ENCODE measurements around the gene THADA.

DNA sequence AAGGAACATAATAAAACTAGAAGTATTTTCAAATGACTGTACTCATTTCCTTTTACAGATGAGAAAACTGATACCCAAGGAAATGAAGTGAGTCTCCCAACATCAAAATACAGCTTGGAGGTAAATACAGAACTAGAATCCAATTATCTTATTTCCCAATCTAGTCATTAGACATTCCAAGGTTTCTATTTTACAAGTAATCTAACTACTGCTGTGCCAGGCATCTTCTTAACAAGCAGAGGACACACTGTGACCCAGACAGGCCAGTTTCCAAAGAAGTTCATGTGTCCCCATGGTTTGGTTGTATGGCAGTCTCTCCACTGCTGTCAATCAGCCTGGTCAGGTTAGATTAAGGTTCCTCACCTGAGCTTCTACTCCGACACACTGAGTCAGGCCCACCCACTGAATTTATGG lies 143.5 kb downstream of the THADA start:
- TF ChIP-seq, protein P1, sequence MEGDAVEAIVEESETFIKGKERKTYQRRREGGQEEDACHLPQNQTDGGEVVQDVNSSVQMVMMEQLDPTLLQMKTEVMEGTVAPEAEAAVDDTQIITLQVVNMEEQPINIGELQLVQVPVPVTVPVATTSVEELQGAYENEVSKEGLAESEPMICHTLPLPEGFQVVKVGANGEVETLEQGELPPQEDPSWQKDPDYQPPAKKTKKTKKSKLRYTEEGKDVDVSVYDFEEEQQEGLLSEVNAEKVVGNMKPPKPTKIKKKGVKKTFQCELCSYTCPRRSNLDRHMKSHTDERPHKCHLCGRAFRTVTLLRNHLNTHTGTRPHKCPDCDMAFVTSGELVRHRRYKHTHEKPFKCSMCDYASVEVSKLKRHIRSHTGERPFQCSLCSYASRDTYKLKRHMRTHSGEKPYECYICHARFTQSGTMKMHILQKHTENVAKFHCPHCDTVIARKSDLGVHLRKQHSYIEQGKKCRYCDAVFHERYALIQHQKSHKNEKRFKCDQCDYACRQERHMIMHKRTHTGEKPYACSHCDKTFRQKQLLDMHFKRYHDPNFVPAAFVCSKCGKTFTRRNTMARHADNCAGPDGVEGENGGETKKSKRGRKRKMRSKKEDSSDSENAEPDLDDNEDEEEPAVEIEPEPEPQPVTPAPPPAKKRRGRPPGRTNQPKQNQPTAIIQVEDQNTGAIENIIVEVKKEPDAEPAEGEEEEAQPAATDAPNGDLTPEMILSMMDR (IDR thresholded peaks at IDR 0.05; ENCODE audit: low read depth, low read length, poor library complexity, severe bottlenecking): no peak
- no peak for TF ChIP-seq EZH2phosphoT487 (IDR thresholded peaks at IDR 0.05; ENCODE audit: borderline replicate concordance, low read length)

Measured in DOHH2 (cell line).